GM21367 (cell line): Measurements from ENCODE around the gene DLEU7.

Source experiments
- ATAC-seq: cut with Tn5 transposase; IDR thresholded peaks from one replicate; pipeline ENCODE4 v1.9.1; 2021; ENCODE audit not compliant: unreplicated experiment

The DLEU7 gene

GRCh38 chr13:50797091-50797490 is 46.4 kb downstream of the DLEU7 start:
- ATAC-seq = no peak

- no peak for ATAC-seq
Measured at GRCh38 chr13:50796463-50796862, 47.0 kb downstream of the DLEU7 start.

GRCh38 chr13:50794226-50794625 is 49.3 kb downstream of the DLEU7 start:
- no peak for ATAC-seq

GRCh38 chr13:50793026-50793425 is 50.5 kb downstream of the DLEU7 start:
- no peak for ATAC-seq

GRCh38 chr13:50788551-50789210 is 54.8 kb downstream of the DLEU7 start:
- no peak for ATAC-seq

GRCh38 chr13:50787316-50788195 is 55.9 kb downstream of the DLEU7 start:
- ATAC-seq = no peak

- ATAC-seq = no peak
Measured at GRCh38 chr13:50783717-50784290, 59.7 kb downstream of the DLEU7 start.

GRCh38 chr13:50783066-50783465 is 60.4 kb downstream of the DLEU7 start:
- ATAC-seq = no peak

GRCh38 chr13:50780201-50781015 is 63.1 kb downstream of the DLEU7 start:
- no peak for ATAC-seq

- no peak for ATAC-seq
Measured at GRCh38 chr13:50779443-50780200, 63.9 kb downstream of the DLEU7 start.
